GM19328 (cell line): Measurements from ENCODE around the gene CD300A.
"Not testable (repeated sequence)": the region's sequence is repeated elsewhere in the genome, so short reads cannot be mapped to it uniquely, and the experiment has no call there.

Source experiments
- ATAC-seq: cut with Tn5 transposase; IDR thresholded peaks from one replicate; pipeline ENCODE4 v1.9.1; 2021; ENCODE audit warnings: mild to moderate bottlenecking, moderate library complexity; ENCODE audit not compliant: unreplicated experiment

Gene CD300A

DNA sequence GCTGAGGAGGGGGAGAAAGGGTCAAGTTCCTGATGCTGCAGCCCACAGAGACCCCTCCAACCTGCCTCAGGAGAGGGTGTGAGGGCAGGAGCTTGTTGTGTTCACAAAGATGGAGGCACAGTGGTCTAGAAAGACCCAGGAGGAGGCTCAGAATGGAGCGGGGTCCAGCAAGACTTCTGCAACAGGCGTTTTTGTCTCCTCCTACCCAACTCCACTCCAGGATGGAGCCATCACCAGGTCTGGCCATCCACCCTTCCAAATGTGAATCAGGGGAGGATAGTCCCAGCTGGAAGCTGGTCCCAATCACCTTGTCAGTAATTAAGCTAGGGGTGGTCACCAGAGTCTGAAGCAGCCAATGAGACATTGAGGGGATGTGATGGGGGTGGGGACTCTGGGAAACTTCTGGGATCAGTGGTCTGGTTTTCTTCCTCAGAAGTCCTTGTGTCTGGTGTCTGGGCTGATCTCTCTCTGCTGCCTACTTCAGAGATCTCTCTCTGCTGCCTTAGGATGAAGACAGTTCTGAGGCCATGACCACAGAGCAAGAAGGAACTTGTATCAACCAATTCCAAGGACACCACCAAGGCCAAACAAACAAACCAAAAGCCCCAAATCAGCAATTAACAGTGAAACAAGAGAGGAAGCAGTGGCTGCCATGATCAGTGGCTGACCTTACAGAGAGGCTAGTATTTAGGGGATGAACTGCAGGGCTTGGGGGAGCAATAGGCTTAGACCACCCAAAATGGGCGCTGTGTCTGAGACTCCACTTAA, 50.3 kb downstream of the CD300A start:
- ATAC-seq: no peak

DNA sequence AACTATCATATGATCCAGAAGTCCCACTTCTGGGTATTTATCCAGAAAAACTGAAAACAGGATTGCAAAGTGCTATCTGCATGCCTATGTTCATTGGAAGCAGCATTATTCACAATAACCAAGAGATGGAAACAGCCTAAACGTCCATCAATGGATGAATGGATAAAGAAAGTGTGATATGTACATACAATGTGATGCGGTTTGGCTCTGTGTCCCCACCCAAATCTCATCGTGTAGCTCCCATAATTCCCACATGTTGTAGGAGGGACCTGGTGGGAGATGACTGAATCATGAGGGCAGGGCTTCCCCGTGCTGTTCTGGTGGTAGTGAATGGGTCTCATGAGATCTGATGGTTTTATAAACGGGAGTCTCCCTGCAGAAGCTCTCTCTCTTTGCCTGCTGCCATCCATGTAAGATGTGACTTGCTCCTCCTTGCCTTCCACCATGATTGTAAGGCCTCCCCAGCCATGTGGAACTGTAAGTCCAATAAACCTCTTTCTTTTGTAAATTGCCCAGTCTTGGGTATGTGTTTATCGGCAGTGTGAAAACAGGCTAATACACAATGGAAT, 52.1 kb downstream of the CD300A start:
- ATAC-seq: not testable (repeated sequence)

DNA sequence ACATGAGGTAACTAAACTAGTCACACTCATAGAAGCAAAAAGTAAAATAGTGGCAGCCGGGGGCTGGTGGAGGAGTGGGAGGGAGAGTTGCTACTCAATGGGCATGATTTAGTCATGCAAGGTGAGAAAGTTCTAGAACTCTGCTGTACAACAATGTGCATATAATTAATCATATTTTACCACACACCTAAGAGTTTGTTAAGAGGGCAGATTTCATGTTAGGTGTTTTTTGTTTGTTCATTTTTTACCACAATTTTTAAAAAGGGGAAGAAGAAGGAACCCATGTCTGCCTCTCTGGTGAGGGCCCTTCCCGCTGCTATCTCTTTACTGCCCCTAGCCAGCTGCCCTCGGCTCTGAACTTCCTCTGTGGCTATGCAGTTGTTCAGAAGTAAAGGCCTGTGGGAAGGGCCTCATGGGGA, 53.6 kb downstream of the CD300A start:
- ATAC-seq: no peak

DNA sequence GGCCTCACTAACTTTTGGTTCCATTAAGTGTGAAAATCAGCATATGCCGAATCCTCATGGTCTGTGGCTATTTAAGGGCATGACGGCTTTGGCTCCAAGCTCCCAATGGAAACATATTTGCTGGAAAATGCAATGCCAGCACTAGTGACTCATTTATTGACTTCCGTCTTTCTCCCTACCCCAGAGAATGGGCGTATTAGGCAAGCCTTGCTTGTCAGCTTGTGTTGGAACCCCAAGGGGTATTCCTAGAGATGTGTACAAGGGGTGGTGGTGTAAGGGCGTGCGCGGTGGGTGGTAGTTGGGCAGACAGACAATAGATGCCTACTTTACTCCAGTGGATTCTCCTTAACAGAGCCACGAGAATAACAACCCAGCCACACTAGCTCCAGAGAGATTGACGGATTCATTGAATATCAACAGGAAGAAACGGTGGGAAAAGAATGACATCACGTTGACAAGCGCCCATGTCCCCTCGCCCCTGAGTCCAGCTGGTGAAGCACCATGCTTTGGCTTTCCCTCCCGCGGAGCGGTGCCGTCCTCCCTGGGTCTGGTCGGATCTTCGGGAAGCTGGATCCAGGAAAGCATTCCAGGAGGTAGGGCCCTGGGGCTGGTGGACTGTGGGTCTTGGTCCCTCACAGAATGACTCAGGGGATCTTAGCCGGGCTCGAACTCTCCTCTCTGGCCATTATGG, 54.5 kb downstream of the CD300A start:
- ATAC-seq: no peak

DNA sequence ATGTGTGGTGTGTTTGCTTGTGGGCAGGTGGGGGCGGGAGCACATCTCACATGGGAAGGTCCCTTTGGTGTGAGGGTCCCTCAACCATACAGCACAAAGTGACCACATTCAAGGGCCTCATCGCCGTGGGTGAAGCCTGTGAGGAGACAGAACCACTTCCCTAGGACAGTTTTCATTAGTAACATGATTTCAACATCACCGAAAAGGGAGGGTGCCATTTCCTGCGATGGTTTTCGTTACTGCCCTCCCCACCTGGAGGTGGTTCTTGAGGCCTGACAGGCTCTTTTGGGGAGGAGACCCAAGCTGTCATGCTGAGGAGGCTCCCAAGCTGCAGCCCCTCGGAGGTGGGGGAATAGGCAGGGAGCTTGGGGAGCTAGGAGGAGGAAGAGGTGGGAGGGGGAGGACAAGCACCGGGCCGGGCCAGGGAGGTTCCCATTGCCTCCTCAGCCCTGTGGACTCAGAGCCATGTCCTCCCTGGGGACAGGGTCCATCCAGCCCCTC, 55.3 kb downstream of the CD300A start:
- ATAC-seq: no peak

DNA sequence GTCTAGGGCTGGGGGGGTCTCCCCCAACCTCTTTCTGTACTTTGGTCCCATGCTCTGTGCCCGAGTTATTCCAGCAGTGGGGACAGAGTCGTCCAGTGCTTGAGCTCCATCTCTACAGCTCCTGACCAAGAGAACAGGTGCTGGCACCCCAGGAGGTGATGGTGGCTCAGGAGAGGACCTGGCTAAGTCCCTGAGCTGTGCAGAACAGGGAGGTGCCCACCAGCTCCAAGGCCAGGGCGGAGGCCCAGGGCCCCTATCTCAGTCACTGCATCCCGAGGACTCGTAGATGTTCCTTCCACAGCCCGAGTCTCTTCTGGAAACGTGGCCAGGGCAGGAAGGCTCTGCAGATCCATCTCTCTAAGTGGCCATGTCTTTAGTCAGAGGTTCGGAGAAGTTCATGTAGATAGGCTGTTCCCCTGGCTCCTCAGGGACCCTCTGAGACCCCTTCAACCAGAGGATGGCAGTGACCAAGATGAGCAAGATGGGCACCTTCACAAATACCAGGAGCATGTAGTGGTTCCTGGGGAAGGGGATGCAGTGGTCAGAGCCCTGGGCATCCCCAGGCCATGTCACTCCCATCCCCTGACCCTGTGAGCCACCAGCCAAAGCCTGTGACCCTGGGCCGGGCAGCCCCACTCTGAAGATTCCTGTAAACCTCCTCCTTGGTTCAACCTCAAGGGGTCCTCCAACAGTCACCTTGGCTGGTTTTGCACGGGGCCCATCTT, 56.1 kb downstream of the CD300A start:
- no peak for ATAC-seq

DNA sequence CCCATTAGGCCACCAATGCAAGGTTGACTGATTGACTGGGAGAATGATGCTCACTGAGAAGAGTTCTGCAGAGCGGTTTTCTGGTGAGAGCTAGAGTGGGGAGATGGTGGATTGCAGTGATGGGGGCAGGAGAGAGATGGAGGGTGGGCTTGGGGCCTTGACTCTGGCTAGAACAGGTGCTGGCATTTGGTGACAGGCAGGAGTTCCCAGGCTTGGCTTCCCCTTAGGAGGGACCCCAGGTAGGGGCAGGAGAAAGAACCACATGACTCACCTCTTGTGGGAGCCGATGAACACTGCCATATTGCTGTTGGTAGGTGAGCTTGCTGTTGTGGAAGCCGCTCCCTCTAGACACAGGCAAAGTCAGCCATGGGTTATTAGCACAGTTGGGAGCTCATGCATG, 56.9 kb downstream of the CD300A start:
- ATAC-seq: no peak

DNA sequence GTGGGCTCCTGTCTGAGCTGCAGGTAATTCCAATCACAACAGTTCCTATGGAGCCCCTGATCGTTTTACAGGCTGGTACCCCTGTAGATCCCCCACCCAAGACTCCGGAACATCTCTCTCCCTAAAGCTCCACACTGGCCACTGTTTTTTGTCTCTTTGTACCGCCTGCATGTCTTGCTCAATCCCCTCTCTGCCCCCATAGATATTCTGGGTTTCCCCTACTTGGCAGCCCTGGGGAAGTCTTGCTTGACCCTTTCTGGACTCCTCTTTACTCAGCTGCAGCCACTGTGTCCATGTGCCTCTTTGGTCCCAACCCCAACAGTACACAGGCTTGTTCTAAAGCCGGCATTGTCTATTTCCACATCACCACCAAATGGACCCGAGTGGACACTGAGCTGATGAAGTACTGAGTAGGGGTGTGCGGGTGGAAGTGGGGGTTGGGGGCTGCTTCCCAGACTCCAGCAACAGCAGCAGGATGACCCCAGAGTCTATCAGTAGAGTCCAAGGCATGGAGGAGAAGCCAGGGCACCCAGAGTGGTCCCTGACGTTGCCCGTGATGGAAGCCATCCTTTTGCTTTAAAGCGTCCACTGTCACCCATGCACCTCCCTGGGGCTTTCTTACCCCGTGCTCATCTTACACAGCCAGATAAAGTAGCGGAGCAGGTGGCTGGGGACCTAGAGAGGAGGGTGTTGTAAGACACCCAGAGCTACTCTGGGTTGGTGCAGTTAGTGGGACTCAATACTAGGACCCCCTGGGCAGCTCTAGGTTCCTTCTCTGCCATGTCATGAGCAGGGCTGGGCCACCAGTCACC, 58.4 kb downstream of the CD300A start:
- ATAC-seq: no peak

DNA sequence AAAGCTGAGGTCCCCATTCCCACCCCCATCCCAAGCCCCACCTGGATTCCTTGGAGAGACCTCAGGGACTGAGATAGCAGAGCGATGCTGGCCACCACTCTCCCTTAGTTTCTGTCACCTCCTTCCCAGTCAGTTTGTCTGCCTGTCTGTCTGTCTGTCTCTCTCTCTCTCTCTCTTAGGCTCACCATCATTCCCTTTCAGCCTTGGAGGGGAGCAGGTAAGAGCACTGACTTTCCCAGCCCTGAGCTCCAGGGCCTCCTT, 59.0 kb downstream of the CD300A start:
- ATAC-seq: no peak

DNA sequence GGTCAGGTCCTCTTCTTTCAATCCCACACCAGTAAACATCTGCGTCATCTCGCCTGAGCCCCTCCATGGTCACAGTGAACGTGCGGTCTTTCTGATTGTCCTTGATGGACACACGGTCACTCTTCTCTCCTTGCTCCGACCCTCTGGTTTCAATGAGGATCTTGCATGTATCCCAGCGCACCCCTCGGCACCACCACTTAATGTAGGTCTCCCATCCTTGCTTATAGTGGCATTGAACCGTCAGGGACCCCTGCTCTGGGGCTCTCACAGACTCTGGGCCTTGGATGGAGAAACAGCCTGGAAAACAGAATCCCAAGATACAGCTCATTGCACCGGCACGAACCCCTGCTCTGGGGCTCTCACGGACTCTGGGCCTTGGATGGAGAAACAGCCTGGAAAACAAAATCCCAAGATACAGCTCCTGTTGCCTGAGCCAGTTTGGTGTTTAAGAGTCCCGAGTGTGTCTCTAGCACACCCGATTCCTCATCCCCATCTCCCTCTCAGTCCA, 59.4 kb downstream of the CD300A start:
- no peak for ATAC-seq

DNA sequence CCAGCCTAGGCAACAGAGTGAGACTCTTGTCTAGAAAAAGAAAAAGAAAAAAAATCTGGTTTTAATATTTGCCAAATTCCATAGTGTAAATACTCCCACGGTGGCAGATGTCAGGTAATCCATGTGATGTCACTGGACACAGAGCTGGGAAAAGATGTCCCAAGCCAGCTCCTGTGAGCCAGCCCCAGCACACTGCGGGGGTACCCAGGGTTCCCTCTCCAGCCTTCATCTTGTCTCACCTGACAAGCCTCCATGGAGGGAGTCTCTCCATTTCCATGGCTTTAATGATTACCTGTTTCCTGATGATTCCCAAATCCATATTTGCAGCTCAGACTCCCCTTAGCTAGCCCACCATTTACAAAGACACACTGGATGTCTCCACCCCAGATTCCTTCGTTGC, 60.2 kb downstream of the CD300A start:
- no peak for ATAC-seq

DNA sequence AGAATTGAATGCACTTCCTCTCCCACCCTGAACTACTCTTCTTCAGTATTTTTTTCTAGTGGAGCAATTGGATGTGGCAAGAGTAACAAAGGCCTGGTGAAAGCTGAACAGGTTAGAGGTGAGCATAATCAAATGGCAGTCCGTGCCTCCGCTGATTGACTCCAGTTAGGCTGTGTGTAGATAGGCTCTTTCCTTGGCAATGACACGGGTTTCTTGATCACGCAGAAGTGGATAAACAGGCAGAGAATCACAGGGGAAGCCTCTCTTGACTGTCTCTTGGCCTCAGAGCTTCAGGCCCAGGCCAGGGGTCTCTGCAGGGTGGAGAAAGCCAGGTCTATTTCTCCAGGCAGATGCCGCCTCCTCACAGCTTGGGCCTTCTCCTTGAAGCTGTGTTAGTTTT, 60.6 kb downstream of the CD300A start:
- ATAC-seq: no peak

DNA sequence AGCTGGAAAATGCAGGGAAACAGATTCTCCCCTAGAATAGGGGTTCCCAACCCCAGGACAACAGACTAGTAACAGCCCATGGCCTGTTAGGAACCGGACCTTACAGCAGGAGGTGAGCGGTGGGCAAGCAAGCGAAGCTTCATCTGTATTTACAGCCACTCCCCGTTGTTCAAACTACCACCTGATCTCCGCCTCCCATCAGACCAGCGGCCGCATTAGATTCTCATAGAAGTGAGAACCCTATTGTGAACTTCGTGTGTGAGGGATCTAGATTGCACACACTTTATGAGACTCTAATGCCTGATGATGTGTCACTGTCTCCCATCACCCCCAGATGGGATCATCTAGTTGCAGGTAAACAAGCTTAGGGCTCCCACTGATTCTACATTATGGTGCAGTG, 61.3 kb downstream of the CD300A start:
- ATAC-seq: no peak

DNA sequence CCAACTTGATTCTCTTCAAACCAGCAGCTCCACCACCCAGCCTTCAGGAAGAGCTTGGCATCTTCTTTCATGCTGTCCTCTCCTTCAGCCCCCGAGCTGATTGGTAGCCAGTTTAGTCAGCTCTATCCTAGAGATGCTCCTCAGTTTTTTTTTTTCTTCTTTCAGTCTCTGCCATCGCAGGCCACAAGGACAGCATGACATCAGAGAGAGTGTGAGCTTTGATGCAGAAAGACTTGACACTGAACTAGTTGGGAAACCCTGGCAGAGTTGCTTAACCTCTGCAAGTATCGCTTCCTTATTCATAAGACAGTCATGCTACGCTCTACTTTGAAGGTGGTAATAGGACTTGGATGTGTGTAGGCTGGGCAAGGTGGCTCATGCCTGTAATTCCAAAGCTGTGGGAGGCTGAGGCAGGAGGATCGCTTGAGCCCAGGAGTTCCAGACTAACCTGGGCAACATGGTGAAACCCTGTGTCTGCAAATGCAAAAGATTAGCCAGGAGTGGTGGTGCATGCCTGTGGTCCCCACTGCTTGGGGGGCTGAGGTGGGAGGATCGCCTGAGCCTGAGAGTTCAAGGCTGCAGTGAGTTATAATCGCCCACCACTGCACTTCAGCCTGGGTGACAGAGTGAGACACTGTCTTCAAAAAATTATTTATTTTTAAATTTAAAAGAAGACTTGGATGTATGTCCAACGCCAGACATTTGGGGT, 62.2 kb downstream of the CD300A start:
- ATAC-seq: peak; percentile 69

DNA sequence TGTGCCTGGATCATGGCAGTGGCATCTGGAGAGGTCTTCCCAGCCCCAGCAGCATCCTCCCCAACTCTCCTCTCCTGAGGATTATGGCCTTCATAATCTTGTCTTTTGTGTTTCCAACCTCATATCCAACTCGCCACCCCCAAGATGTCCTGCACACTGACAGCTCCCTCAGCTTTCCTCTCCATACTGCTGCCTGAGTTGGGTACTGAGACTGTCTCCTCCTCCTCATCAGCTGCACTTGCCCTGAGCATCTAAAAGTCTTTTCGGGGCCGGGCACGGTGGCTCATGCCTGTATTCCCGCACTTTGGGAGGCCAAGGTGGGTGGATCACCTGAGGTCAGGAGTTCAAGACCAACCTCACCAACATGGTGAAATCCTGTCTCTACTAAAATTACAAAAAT, 62.8 kb downstream of the CD300A start:
- ATAC-seq: no peak

DNA sequence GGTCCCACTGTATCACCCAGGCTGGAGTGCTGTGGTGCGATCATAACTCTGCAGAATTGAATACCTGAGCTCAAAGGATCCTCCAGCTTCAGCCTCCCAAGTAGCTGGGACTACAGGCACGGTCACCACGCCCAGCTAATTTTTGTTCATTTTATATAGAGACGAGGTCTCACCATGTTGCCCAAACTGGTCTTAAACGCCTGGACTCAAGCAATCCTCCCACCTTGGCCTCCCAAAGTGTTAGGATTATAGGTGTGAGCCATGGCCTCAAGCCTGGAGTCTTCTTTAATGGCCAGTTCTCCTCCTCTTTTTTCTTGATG, 64.4 kb downstream of the CD300A start:
- ATAC-seq: no peak

DNA sequence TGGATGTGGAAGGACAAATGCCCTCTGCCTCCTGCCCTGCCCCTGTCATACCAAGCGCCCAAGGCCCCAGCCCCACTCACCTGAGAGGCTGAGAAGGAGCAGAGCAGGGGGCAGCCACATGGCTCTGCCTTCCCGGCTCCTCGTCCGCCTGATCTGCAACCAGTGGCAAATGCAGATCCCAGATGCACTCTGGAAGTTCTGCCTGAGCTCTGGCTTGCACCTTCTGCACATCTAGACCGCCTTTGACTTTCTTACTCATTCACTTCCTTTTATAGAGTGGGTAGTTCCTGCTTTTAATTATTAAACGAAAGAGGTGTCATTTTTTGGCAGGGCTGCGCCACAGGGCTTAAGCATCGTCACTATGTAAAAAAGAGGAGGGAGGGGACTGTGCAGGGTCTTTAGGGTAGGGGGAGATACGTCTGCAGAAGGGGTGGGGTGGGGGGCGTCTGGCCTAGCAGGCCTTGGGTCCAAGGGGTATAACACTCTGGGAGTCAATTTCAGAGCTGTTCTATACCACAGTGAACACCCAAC, 64.9 kb downstream of the CD300A start, which contains the start of gene CD300LB:
Gene CD300LB (minus strand): TSS at position 245 of the 531 bp plus-strand sequence. CDS start 125 bp downstream, at position 120.
- no peak for ATAC-seq

DNA sequence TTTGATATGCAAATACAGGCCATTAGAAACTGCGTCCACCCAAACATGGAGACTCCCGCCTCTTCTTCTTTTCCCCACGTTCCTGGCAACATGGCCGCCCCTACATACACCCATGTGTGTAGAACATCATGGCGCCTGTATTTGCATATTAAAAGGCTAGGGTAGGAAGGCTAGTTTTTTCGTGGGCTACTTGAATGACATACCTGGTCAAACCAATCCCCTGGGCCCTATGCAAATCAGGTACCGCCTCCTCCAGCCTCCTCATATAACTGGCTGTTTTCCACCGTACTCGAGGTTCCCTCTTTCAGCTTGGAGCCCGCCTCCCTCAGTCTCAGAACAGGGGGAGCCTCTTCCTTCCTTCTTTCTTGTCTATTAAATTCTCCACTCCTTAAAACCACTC, 65.7 kb downstream of the CD300A start:
- no peak for ATAC-seq
